Measurements from ENCODE around the gene ZMIZ1.

Gene ZMIZ1

GRCh38 chr10:79063661-79064492 lies 4.9 kb upstream of the ZMIZ1 start:
- DNase-seq (ENCODE audit: low read depth) = no peak

DNA sequence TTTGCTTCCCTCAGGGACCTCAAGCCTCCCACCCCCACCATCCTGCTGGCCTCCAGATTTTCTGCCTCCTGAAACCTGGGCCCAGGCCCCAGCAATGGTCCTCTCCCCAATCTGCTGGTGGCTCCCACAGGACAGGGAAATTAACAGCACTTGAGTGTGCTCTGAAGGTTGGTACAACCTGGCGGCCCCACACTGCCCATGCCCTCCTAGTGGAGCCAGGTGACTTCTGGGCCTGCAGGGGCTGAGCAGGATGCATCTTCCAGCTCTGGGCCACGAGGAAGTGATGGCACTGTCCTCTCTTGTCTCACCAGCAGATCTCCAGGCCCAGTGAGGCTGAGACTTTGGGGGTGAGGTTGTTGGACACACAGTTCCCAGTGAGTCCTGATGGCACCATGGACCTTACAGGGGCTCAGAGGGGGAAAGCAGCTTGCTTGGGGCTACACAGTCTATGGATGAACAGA lies 3.6 kb upstream of the ZMIZ1 start:
- DNase-seq (ENCODE audit: low read depth) = no peak

DNA sequence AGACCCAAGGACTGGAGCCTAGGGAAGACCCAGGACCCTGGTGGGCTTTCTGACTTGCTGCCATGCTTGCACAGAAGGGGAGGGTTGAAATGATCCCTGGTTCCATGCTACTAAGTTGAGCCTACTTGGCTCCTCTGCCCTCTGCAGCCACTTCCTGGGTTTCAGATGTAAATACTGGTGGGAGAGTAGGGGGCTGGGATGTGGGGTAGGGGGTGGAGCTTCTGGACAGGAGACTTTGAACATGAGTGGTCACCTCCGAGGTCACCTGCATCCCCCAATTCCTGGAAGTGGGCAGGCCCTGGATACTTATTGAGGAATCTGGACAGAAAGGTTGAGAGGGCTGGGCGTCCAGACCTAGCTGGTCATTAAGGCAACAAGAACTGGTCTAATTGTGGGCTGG lies 2.9 kb upstream of the ZMIZ1 start:
- DNase-seq (ENCODE audit: low read depth) = no peak

GRCh38 chr10:79066411-79067240 lies 2.1 kb upstream of the ZMIZ1 start:
- no peak for DNase-seq (ENCODE audit: low read depth)

- DNase-seq (ENCODE audit: low read depth) = peak; percentile 74
These were observed 1.2 kb upstream of the ZMIZ1 start for GRCh38 chr10:79067241-79068202.

GRCh38 chr10:79068203-79068561 lies 584 bp upstream of the ZMIZ1 start:
- no peak for DNase-seq (ENCODE audit: low read depth)

GRCh38 chr10:79069325-79070080 lies 737 bp downstream of the ZMIZ1 start:
- DNase-seq (ENCODE audit: low read depth) = peak; percentile 35

DNA sequence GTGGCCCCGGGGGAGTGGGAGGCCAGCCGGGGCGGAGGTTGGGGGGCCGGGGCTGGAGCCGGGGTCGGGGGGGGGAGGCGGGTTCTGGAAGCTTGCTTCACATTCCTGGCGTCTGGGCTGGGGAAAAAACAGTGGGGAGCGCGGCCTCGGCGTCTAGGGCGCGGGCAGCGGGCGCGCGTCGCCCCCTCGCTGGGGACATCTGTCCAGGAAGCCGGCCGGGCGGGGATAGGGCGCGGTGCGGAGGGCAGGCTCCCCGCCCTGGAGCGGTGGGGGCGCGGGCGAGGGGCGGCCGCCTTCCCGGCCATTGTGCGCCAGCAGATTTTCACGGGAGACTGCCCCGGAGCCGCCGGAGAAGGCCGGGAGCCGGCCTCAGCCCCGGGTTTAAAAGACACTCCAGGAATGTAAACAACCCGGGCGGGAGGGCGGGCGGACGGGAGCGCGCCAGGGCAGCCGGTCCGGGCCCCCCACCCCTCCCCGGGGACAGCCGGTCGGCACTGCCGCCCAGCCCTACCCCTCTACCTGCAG lies 1.4 kb downstream of the ZMIZ1 start:
- no peak for DNase-seq (ENCODE audit: low read depth)

- no peak for DNase-seq (ENCODE audit: low read depth)
These were observed 2.0 kb downstream of the ZMIZ1 start for GRCh38 chr10:79070606-79071395.

DNA sequence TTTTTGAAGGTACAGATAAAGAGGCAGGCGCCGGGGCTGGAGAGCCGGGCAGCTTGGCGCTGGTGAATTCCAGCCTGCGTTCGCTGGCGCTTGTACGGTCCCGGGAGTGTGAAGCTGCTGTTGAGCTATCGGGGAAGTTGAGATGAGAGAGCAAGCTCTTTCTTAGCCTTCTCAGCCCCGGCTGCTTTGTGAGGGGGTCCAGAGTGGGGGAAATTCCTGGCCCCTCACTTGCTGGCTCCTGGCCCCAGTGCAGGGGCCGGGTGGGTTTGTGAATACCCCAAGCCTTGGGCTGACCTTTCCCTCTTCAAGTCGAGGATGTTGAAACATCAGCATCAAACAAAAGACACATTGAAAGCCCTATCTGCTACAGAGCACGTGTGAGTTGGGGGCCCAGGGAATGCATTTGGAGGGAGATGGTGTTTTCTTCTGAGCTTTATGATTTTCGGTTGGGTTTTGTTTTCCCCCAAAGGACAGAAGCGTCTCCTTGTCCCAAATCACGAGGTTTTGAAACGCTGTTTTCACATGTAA lies 2.7 kb downstream of the ZMIZ1 start:
- no peak for DNase-seq (ENCODE audit: low read depth)

- DNase-seq (ENCODE audit: low read depth) = no peak
These were observed 3.3 kb downstream of the ZMIZ1 start for GRCh38 chr10:79072041-79072441.

DNA sequence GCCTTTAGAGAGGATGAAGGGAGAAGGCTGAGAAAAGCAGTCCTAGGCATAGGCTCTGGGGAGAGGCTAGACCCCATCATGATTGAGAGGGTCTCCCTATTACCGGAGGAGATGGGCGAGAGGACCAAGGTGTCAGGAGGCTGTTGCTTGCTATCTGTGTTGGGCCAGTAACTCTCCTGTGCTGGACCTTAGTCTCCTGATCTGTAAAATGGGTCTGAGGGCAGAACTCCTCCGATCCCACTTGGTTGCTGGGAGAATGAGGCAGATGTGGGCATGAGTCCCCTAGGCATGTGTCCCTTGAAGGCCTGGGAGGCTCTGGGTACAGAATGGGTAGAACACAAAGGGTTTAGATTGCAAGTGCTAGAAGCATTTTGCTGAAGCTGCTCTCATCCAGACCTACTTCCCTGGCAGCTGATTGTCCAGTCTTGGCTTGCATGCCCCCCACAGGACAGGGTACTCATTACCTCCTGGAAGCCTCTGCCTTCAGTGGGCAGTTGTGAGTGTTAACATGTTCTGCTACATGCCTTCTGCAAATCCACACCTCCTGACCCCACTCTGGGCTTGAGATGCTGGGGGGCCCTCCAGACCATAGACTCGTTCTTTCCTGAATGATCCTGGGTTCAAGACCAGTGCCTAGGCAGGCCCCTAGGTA lies 4.4 kb downstream of the ZMIZ1 start:
- DNase-seq (ENCODE audit: low read depth) = no peak

GRCh38 chr10:79073784-79074432 lies 5.1 kb downstream of the ZMIZ1 start:
- no peak for DNase-seq (ENCODE audit: low read depth)

- no peak for DNase-seq (ENCODE audit: low read depth)
These were observed 6.0 kb downstream of the ZMIZ1 start for GRCh38 chr10:79074732-79075131.

DNA sequence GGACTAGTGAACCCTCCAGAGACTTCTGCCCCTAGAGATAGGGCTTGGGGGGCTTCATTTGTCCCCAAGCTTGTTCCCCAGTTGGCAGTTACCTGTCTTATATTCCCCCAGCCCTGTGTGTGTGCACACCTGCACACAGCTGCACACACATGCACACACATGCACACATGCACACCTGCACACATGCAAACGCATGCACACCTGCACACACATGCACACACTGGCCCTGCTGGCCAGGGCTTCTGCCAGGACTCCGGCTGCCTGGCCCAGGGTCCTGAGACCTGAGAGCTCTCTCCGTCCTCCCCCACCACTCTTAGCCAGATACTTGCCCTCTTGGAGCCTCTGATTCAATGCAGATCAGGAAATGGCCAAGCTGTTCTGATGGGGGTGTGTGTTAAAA lies 6.7 kb downstream of the ZMIZ1 start:
- DNase-seq (ENCODE audit: low read depth) = no peak

- DNase-seq (ENCODE audit: low read depth) = no peak
These were observed 8.9 kb downstream of the ZMIZ1 start for GRCh38 chr10:79077488-79078173.

DNA sequence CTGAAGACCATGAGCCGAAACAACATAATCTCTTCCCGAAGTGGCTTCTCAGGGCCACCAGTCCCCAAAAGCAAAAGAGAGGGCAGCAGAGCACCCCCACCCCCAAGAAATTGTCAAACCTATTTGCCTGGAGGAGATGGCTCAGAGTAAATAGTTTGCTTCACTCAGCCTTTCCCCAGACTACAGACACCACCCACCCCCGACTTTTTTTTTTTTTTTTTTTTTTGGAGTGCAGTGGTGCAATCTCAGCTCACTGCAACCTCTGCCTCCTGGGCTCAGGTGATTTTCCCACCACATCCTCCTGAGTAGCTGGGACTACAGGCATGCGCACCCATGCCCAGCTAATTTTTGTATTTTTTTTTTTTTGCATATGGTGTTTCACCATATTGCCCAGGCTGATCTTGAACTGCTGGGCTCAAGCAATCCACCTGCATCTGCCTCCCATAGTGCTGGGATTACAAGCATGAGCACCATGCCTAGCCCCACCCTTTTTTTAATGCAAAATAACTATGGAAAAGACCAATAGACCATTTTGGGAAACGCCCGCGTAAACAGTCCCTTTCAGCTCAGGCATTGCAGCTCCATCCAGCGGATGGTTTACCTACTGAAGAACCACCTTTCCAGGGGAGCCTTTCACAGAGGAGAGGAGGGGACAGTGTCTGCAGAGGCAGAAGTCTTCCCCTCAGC lies 9.7 kb downstream of the ZMIZ1 start:
- DNase-seq (ENCODE audit: low read depth) = no peak

DNA sequence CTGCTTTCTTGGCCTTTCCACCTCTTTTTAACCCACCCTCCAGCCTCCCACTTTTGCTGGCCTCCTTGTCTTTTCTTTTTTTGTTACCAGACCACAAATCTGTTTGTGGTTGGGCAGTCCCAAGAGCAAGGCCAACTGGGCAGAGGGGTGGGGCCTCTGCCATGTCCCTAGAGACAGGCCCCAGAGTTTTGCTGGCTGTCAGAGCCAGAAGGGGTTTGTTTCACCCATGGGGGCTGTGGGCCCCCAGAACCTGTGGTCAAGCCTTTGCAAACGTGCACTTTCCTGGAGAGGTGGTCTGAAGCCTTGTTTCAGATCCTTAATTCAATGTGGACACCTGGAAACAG lies 10.3 kb downstream of the ZMIZ1 start:
- no peak for DNase-seq (ENCODE audit: low read depth)
